Measurements from ENCODE around the gene NRCAM.

NRCAM gene

GRCh38 chr7:108167460-108167859 lies 288.8 kb downstream of the NRCAM start:
- no peaks in the 10 kb centered on the region for H3K4me1 ChIP-seq
- no peak for TF ChIP-seq CTCF (IDR thresholded peaks at IDR 0.05; ENCODE audit: low read depth, low read length)

GRCh38 chr7:108166687-108167086 lies 289.5 kb downstream of the NRCAM start:
- no peak for TF ChIP-seq CTCF (IDR thresholded peaks at IDR 0.05; ENCODE audit: low read depth, low read length)

More at GRCh38 chr7:108167460-108167859, 288.8 kb downstream of the NRCAM start:
- no peak for DNase-seq
- H3K4me3 ChIP-seq (ENCODE audit: low read depth, low read length): no peak overlapping the region
- H3K27me3 ChIP-seq: no peaks in the 10 kb centered on the region
- no peaks in the 10 kb centered on the region for H3K9me3 ChIP-seq
- H3K36me3 ChIP-seq: peaks cover 4% of the 10 kb centered on the region

GRCh38 chr7:108165723-108166122 lies 290.5 kb downstream of the NRCAM start:
- no peaks in the 10 kb centered on the region for H3K9me3 ChIP-seq
- no peaks in the 10 kb centered on the region for H3K4me1 ChIP-seq
- TF ChIP-seq CTCF (IDR thresholded peaks at IDR 0.05; ENCODE audit: low read depth, low read length): no peak
- no peaks in the 10 kb centered on the region for H3K27me3 ChIP-seq
- DNase-seq: no peak
- no peaks in the 10 kb centered on the region; the same call in 1 of the 2 replicates for H3K36me3 ChIP-seq
- H3K4me3 ChIP-seq (ENCODE audit: low read depth, low read length): no peak overlapping the region

More at GRCh38 chr7:108166687-108167086, 289.5 kb downstream of the NRCAM start:
- H3K9me3 ChIP-seq: no peaks in the 10 kb centered on the region
- H3K27me3 ChIP-seq: no peaks in the 10 kb centered on the region
- no peak for DNase-seq
- no peaks in the 10 kb centered on the region for H3K4me1 ChIP-seq
- peaks cover under 1% of the 10 kb centered on the region; the same call in 1 of the 2 replicates for H3K36me3 ChIP-seq
- H3K4me3 ChIP-seq (ENCODE audit: low read depth, low read length): no peak overlapping the region

- H3K9me3 ChIP-seq: no peaks in the 10 kb centered on the region
- TF ChIP-seq CTCF (IDR thresholded peaks at IDR 0.05; ENCODE audit: low read depth, low read length): peak; percentile 14
- no peaks in the 10 kb centered on the region for H3K27me3 ChIP-seq
- H3K4me3 ChIP-seq (ENCODE audit: low read depth, low read length): no peak overlapping the region
- no peaks in the 10 kb centered on the region for H3K4me1 ChIP-seq
- peaks cover 2% of the 10 kb centered on the region for H3K36me3 ChIP-seq
- no peak for DNase-seq
Observed at GRCh38 chr7:108164946-108165345, 291.3 kb downstream of the NRCAM start.

GRCh38 chr7:108164342-108164741 lies 291.9 kb downstream of the NRCAM start:
- Histone ChIP-seq H3K9me3 (no peaks in the 10 kb centered on the region), H3K4me3 (ENCODE audit: low read depth, low read length) (no peak overlapping the region), H3K4me1 (no peaks in the 10 kb centered on the region), H3K36me3 (peaks cover 8% of the 10 kb centered on the region), H3K27me3 (no peaks in the 10 kb centered on the region)
- no peak for DNase-seq
- TF ChIP-seq CTCF (IDR thresholded peaks at IDR 0.05; ENCODE audit: low read depth, low read length): no peak

GRCh38 chr7:108158776-108159175 lies 297.5 kb downstream of the NRCAM start:
- Histone ChIP-seq H3K4me3 (ENCODE audit: low read depth, low read length) (no peak overlapping the region), H3K36me3 (peaks cover 32% of the 10 kb centered on the region), H3K4me1 (no peaks in the 10 kb centered on the region), H3K27me3 (no peaks in the 10 kb centered on the region), H3K9me3 (no peaks in the 10 kb centered on the region)
- DNase-seq: no peak
- TF ChIP-seq CTCF (IDR thresholded peaks at IDR 0.05; ENCODE audit: low read depth, low read length): no peak

Measured in BE2C (cell line).